ENCODE results near the gene ARHGAP42.
"Not testable (repeated sequence)": the region's sequence is repeated elsewhere in the genome, so short reads cannot be mapped to it uniquely, and the experiment has no call there.

Gene ARHGAP42

GRCh38 chr11:100727410-100727809 lies 40.3 kb downstream of the ARHGAP42 start:
- no peak for DNase-seq

DNA sequence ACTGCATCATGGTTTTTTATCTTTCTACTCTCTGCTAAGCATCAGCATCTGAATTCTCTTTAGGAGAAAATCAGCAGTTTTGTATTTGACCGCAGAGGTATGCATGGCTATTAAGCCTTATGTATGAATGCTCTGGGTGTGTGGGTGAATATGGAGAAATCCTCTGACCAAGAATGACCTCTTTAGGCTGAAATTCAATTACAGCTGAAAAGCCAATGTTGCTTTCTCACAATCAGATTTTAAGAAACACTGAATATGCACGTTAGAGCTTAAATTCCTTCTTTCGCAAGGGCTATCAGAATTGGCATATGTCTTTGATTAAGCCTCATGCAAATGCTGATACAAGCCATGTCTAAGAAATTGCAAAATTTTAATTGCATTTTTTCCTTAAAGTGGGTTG lies 43.2 kb downstream of the ARHGAP42 start:
- no peak for DNase-seq

GRCh38 chr11:100731471-100731870 lies 44.4 kb downstream of the ARHGAP42 start:
- no peak for DNase-seq

DNA sequence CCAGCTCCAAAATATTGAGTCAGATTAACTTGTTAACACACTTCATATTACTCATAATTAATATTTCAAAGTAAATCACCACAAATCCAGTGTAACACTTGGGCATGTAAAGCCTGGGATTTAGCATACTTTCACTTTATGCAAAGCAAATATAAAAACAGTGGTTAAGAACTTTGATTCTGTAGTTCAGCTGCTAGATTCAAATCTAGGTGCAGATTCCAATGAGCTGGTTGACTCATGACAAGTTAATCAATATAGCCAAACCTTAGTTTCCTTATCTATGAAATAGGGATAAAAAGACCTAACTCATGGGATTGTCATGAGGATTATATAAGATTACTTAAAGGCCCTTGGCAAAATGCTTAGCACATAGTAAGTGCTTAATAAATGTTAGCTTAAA lies 45.9 kb downstream of the ARHGAP42 start:
- no peak for DNase-seq

GRCh38 chr11:100734743-100735527 lies 47.8 kb downstream of the ARHGAP42 start:
- no peak for DNase-seq

- DNase-seq, result no peak
Observed at GRCh38 chr11:100735949-100736675, 49.0 kb downstream of the ARHGAP42 start.

- DNase-seq, result no peak
Observed at GRCh38 chr11:100738701-100739270, 51.7 kb downstream of the ARHGAP42 start.

GRCh38 chr11:100739666-100740065 lies 52.6 kb downstream of the ARHGAP42 start:
- DNase-seq, result no peak

DNA sequence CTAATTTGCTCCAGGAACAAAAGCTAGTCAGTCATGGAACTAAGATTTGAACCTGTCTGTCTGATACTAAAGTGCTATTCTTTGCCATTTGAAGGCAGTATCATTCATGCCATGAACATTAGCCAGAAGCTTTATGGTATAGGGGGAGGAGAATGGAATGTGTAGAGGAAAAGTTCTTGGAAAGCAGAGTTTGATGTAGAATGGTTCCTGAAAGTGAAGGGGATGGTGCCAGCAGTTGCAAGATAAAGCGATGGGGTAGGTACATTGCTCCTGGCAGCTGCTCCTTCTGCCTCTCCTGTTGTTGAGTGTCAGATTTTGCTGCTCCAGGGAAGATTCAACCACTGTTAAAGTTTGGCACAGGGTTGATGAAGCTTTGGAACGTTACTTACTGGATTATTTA lies 53.4 kb downstream of the ARHGAP42 start:
- no peak for DNase-seq

DNA sequence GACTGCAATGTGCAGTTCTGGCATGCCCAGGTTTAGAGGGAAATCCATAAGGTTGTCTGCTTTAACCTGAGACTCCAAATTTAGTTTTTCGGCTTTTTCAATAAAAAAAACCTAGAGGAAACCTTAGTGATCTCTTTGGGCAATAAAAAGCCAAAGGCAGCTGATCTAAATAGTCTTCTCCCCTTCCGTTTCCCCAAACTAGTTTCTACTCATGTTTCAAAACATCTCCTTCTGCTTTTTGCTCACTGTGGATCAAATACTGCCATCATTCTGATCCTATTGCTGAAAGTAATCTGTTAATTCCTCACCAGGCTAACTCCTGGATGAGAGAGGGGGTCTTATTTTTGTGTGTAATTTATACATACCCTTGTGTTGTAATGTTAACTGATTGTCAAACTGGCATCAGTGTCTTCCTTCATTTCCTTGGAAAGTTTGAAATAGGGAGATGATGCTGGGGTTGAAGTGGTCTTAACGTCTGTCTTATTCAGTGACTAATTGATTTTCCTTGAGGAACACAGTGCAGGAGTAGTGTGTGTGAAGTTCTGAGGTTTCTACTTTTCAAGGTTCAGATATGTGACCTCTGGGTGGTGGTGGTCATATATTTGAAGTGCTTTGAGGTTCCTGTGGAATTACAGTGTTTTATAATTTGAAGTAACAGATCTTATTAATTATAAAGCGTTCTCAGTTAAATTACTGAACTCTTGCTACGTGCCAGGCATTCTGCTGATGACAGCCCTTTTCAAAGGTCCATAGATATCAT lies 55.0 kb downstream of the ARHGAP42 start:
- DNase-seq, result no peak

DNA sequence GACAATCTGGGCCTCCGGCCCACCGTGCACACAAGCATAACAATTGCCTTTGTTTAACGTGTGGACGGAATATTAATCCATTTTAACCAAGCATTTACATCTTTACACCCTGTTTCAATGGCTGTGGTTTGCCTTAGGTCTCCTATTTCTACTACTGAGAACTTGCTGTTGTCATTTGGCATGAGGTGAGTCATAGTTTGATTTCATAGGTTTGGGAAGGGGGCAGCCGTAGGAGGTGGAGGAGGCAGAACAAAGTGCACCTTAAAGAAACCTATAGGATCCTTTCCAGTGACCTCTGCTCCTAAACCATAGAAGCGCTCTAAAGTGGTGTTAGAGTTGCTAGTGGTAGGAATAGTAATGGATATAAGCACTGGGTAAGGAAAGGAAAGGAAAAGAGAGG lies 59.4 kb downstream of the ARHGAP42 start:
- no peak for DNase-seq

DNA sequence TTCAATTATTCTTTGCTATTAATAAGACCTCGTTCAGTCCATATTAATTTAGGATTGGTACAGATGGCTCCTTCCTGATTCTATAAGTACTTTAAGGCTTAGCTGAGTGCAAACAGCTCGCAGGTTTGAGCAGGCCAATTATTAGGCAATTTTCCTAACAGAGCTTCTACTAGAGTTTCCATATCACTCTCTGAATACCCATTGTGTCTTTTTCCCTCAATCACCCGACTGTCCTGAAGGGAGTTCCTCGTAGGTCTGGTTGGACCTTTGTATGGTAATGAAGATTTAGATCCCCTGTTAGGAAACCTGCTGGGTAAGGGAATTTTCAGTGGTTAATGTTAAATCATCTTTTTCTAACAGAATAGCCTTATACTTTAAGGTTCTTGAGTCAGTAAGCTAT lies 61.1 kb downstream of the ARHGAP42 start:
- DNase-seq, result no peak

DNA sequence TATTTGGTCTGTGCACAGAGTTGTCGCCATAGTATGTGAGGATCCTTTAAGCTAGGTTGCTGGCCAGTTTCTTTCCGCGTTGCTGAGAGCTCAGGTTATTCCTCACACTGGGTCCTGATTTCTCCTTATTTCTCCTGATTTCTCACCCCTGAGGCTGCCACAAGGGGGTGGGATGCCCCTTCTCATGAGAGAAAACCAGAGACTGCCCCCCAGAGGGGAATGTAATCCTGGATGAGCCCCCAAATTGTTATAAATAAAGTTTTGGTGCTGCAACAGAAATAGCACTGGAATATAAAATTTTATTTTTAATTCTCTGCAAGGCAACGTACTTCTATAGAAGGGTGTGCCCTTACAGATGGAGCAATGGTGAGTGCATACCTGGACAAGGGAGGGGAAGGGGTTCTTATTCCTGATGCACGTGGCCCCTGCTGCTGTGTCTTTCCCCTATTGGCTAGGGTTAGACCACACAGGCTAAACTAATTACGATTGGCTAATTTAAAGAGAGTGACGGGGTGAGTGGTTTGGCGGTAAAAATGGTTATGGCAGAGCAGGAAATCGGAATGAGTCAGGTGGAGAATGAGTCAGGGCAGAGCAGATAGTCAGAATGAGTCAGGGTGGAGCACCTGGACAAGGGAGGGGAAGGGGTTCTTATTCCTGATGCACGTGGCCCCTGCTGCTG lies 62.9 kb downstream of the ARHGAP42 start:
- not testable (repeated sequence) for DNase-seq

GRCh38 chr11:100750566-100750891 lies 63.4 kb downstream of the ARHGAP42 start:
- not testable (repeated sequence) for DNase-seq

DNA sequence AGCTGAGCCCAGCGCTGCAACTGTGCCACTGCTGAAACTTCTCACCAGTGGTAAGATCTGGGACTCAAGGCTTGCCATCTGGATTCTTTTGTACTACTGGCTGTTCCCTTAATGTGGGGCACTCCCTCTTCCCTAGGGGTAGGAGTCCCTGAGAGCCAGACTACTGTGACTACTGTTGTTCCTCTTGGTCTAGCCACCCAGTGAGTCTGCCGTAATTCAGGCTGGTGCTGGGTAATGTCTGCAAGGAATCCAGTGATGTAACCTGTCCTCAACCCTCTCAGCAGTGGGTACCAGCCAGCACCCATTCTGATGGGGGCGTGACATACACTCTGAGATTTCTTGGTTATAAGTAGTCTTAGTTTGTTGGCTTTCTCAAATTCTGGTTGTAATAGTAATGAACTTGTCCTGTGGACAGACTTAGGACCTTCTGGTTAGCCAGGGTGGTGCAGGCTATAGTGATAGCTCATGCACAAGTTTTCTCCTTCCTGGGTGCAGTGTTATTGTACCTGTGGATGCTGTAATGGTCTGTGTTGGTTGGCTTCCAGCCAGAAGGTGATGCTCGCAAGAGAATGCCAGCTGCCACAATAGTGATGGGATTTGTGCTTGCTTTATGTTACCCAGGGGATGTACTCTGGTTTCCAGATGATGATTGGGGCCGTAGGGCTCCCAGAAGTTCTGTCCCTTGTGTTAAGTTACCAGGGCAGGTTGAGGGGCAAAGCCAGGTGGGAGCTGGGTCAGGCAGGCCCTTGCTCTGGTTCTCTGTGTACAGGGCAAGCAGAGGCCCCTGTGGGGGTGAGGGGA lies 65.5 kb downstream of the ARHGAP42 start:
- no peak for DNase-seq

GRCh38 chr11:100753172-100753543 lies 66.1 kb downstream of the ARHGAP42 start:
- no peak for DNase-seq

DNA sequence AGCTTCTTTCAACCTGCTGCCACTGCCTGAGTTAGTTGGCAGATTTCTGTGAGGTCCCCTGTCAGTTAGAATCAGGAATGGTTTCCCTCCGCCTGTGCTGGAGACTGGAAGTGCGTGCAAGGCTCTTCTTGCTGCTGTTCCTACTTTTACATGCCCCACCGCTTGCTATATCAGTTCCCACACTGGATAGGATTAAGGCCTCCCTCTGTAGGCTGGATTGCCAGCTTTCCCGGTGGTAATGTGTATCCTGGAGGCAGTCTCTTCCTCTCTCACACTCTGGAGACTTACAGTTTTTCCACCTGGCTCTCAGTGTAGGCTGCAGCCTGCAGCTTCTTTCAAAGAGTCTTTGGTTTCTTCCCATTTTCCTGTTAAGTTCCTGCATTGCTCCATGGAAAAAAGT lies 66.5 kb downstream of the ARHGAP42 start:
- DNase-seq, result no peak

- no peak for DNase-seq
Observed at GRCh38 chr11:100756559-100756958, 69.5 kb downstream of the ARHGAP42 start.

DNA sequence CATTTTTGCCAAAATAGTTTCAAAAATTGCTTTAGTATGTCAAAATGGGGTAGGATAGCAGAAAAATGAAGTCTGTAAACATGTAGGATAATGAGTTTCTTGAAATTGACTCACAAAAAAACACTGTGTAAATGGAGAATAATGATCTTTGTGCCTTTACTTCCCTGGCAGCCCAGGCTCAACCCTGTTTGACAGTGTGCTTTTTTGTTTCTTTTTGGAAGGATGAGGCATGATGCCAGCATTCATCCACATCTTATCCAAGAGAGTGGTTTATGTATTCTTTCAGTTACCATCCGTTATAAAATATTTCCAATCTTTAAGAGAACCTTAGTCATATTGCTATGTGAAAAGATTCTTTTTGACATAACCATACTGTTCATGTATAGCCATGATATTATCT lies 70.6 kb downstream of the ARHGAP42 start:
- DNase-seq, result no peak

- DNase-seq, result no peak
Observed at GRCh38 chr11:100759106-100759505, 72.0 kb downstream of the ARHGAP42 start.

GRCh38 chr11:100759856-100760255 lies 72.8 kb downstream of the ARHGAP42 start:
- DNase-seq, result no peak

- no peak for DNase-seq
Observed at GRCh38 chr11:100760744-100761143, 73.7 kb downstream of the ARHGAP42 start.

All from stimulated activated CD4-positive, alpha-beta T cell treated with anti-CD3 and anti-CD28 coated beads, Interleukin-1b, Interleukin-23, amount 100 ng/mL, for 48 hours (primary cell).